GM18502 (cell line): ENCODE results near the gene ZNF561.
"Not testable (repeated sequence)": the region's sequence is repeated elsewhere in the genome, so short reads cannot be mapped to it uniquely, and the experiment has no call there.

Experiments
- ATAC-seq: cut with Tn5 transposase; IDR thresholded peaks from one replicate; pipeline ENCODE4 v1.9.1; 2021; ENCODE audit warnings: mild to moderate bottlenecking; ENCODE audit not compliant: unreplicated experiment, poor library complexity

ZNF561 gene

GRCh38 chr19:9621156-9622037 is at the start of gene ZNF561:
Gene ZNF561 (minus strand): TSS chr19:9621232. CDS start chr19:9619456, 1,776 bp downstream.
- ATAC-seq: peak; percentile 89

GRCh38 chr19:9668544-9668943 is 47.5 kb upstream of the ZNF561 start:
- ATAC-seq: no peak

- ATAC-seq: no peak
Measured at GRCh38 chr19:9667898-9668297, 46.9 kb upstream of the ZNF561 start.

- no peak for ATAC-seq
Measured at GRCh38 chr19:9658769-9659168, 37.7 kb upstream of the ZNF561 start.

- ATAC-seq: not testable (repeated sequence)
Measured at GRCh38 chr19:9653066-9653555, 32.1 kb upstream of the ZNF561 start.

- not testable (repeated sequence) for ATAC-seq
Measured at GRCh38 chr19:9651464-9651863, 30.4 kb upstream of the ZNF561 start.

GRCh38 chr19:9650345-9650744 is 29.3 kb upstream of the ZNF561 start:
- no peak for ATAC-seq

- ATAC-seq: no peak
Measured at GRCh38 chr19:9645472-9645871, 24.4 kb upstream of the ZNF561 start.

GRCh38 chr19:9644472-9644871 is 23.4 kb upstream of the ZNF561 start:
- no peak for ATAC-seq

- no peak for ATAC-seq
Measured at GRCh38 chr19:9641810-9642209, 20.8 kb upstream of the ZNF561 start.

GRCh38 chr19:9640956-9641355 is 19.9 kb upstream of the ZNF561 start:
- ATAC-seq: no peak

- no peak for ATAC-seq
Measured at GRCh38 chr19:9636018-9636417, 15.0 kb upstream of the ZNF561 start.

- ATAC-seq: no peak
Measured at GRCh38 chr19:9627856-9628255, 6.8 kb upstream of the ZNF561 start.

GRCh38 chr19:9622531-9622930 is 1.5 kb upstream of the ZNF561 start:
- ATAC-seq: no peak

GRCh38 chr19:9620842-9621155 is 233 bp downstream of the ZNF561 start:
- ATAC-seq: no peak

- no peak for ATAC-seq
Measured at GRCh38 chr19:9615844-9616243, 5.2 kb downstream of the ZNF561 start.

- ATAC-seq: no peak
Measured at GRCh38 chr19:9610484-9611113, 10.4 kb downstream of the ZNF561 start.

GRCh38 chr19:9608912-9609311 is 12.1 kb downstream of the ZNF561 start:
- ATAC-seq: no peak

- no peak for ATAC-seq
Measured at GRCh38 chr19:9597027-9597426, 24.0 kb downstream of the ZNF561 start.

- ATAC-seq: no peak
Measured at GRCh38 chr19:9586764-9587163, 34.3 kb downstream of the ZNF561 start.

- peak; percentile 85 for ATAC-seq
Measured at GRCh38 chr19:9584073-9584833, 36.8 kb downstream of the ZNF561 start, which contains the start of gene ZNF121. Gene ZNF121 (minus strand): TSS chr19:9584504. CDS start chr19:9568097, 16,407 bp downstream.
